ENCODE data around the gene SLC39A7.

SLC39A7 gene

GRCh38 chr6:33236852-33237251 lies 36.2 kb downstream of the SLC39A7 start:
- ChIA-PET POLR2A (no interaction called here), CTCF (interaction anchor here (0.9 kb wide), 1 partner anchor 12 kb away, joined by 6 read pairs; no protein-coding TSS in a partner anchor)
- TF ChIP-seq, protein P1, sequence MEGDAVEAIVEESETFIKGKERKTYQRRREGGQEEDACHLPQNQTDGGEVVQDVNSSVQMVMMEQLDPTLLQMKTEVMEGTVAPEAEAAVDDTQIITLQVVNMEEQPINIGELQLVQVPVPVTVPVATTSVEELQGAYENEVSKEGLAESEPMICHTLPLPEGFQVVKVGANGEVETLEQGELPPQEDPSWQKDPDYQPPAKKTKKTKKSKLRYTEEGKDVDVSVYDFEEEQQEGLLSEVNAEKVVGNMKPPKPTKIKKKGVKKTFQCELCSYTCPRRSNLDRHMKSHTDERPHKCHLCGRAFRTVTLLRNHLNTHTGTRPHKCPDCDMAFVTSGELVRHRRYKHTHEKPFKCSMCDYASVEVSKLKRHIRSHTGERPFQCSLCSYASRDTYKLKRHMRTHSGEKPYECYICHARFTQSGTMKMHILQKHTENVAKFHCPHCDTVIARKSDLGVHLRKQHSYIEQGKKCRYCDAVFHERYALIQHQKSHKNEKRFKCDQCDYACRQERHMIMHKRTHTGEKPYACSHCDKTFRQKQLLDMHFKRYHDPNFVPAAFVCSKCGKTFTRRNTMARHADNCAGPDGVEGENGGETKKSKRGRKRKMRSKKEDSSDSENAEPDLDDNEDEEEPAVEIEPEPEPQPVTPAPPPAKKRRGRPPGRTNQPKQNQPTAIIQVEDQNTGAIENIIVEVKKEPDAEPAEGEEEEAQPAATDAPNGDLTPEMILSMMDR (IDR thresholded peaks at IDR 0.05; ENCODE audit: insufficient read depth, low read length, missing control alignments) = no peak
- no peak overlapping the region for H3K4me3 ChIP-seq (ENCODE audit: low read depth, low read length)
- DNase-seq (ENCODE audit: low read depth, low spot score) = no peak

- TF ChIP-seq, protein P1 (IDR thresholded peaks at IDR 0.05; ENCODE audit: insufficient read depth, low read length, missing control alignments) = no peak
- no peak for DNase-seq (ENCODE audit: low read depth, low spot score)
- ChIA-PET POLR2A (interaction anchor here (0.6 kb wide), 1 partner anchor 43 kb away, joined by 3 read pairs; no protein-coding TSS in a partner anchor), CTCF (interaction anchor here (0.6 to 1.9 kb wide), 5 partner anchors 9 to 353 kb away, joined by 3 to 4 read pairs (median 3); no protein-coding TSS in a partner anchor)
- no peak overlapping the region for H3K4me3 ChIP-seq (ENCODE audit: low read depth, low read length)
Measured at GRCh38 chr6:33237741-33238140, 37.1 kb downstream of the SLC39A7 start.

DNA sequence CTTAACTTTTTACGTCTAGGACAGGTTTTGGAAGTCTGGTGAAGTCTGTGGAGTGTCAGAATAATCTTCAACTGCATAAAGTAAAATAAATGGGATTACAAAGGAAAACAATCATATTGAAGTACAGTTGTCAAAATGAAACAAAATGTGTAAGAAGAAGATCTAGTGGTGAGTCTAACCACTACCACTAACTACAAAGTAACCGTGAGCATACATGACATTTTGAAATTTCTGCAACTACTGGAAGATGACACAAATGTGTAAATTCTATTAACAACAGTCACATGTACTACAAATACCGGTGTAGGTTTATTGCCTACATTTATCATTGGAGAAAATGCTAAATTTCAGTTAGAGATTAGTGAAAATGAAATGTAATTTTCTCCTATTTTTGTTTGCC lies 41.3 kb downstream of the SLC39A7 start:
- no peak for DNase-seq (ENCODE audit: low read depth, low spot score)
- TF ChIP-seq, protein P1 (IDR thresholded peaks at IDR 0.05; ENCODE audit: insufficient read depth, low read length, missing control alignments) = no peak
- CTCF ChIA-PET = no interaction called here

DNA sequence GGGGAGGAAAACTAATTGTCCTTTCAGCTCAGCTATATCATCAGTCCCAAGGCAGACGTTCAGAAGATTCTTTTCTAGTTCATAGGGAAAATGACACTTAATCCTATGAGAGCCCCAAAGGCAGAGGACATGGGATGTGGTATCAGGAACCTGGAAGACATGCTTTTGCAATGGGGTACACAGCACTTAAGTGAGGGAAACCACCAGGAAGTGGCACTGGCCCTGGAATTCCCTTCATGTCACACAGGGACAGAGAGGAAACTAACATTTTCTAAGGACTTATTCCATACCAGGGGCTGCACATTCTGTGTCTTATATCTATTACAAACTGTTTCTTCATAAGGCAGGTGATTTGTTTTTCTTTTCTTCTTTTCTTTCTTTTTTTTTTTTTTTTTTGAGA lies 42.8 kb downstream of the SLC39A7 start:
- H3K4me3 ChIP-seq (ENCODE audit: low read depth, low read length) = no peak overlapping the region
- no peak for DNase-seq (ENCODE audit: low read depth, low spot score)
- ChIA-PET POLR2A (no interaction called here), CTCF (interaction anchor here (1.1 to 3.4 kb wide), 2 partner anchors 8 to 229 kb away, joined by 4 to 9 read pairs; no protein-coding TSS in a partner anchor)
- TF ChIP-seq, protein P1 (IDR thresholded peaks at IDR 0.05; ENCODE audit: insufficient read depth, low read length, missing control alignments) = no peak

More for the DNA sequence above, 41.3 kb downstream of the SLC39A7 start:
- H3K4me3 ChIP-seq (ENCODE audit: low read depth, low read length) = no peak overlapping the region
- POLR2A ChIA-PET = no interaction called here

- DNase-seq (ENCODE audit: low read depth, low spot score) = no peak
- peak overlapping the region; percentile 54 for H3K4me3 ChIP-seq (ENCODE audit: low read depth, low read length)
- ChIA-PET CTCF (interaction anchor here (0.6 to 5.9 kb wide), 69 partner anchors 9 to 410 kb away, joined by 3 to 96 read pairs (median 5); partner anchors contain the start of genes B3GALT4, COL11A2, HSD17B8 and ITPR3), POLR2A (interaction anchor here (0.5 to 6.2 kb wide), 9 partner anchors 12 to 277 kb away, joined by 3 to 70 read pairs (median 6); partner anchors contain the start of genes B3GALT4, RING1, RPS18 and VPS52)
- TF ChIP-seq, protein P1 (IDR thresholded peaks at IDR 0.05; ENCODE audit: insufficient read depth, low read length, missing control alignments) = peak; percentile 90
Measured at GRCh38 chr6:33247977-33248642, 47.4 kb downstream of the SLC39A7 start.

DNA sequence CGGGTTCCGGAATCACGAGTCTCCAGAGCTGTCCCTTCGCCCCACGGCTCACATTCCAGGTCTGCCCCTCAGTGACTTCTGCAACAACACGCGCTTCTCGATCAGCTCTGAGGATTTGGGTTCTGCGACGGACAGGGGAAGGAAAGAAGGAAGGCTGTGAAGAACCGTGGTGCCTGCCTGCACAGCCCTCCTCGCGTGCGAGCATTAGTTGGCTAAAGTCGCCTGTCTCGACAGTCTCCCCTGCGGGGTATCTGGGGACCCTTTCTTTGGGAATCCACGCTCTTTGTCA lies 47.9 kb downstream of the SLC39A7 start:
- DNase-seq (ENCODE audit: low read depth, low spot score) = no peak
- TF ChIP-seq, protein P1 (IDR thresholded peaks at IDR 0.05; ENCODE audit: insufficient read depth, low read length, missing control alignments) = no peak
- CTCF ChIA-PET = interaction anchor here (0.7 to 5.9 kb wide), 61 partner anchors 9 to 393 kb away, joined by 3 to 96 read pairs (median 5); partner anchors contain the start of genes B3GALT4, HSD17B8, ITPR3 and PFDN6
- peak overlapping the region; percentile 54 for H3K4me3 ChIP-seq (ENCODE audit: low read depth, low read length)
- POLR2A ChIA-PET = interaction anchor here (0.7 to 6.2 kb wide), 7 partner anchors 23 to 277 kb away, joined by 3 to 70 read pairs (median 7); partner anchors contain the start of genes B3GALT4, RING1, RPS18 and VPS52

Measured in AG04449 (cell line).